SU-DHL-6 (cell line): ENCODE results near the gene DUSP2.
"Not testable (repeated sequence)": the region's sequence is repeated elsewhere in the genome, so short reads cannot be mapped to it uniquely, and the experiment has no call there.

Source experiments
- H2AFZ ChIP-seq: fragments of 200-600 bp; sonication (generic); 2 replicates; pipeline ENCODE4 v1.6.1; 2014; ENCODE audit warnings: low read depth, mild to moderate bottlenecking, moderate library complexity, mixed read lengths, antibody characterized with exemption, low read length; ENCODE audit not compliant: severe bottlenecking
- H3F3A ChIP-seq: fragments of 200-600 bp; shearing (Covaris generic); 2 replicates; pipeline ENCODE4 v1.6.0; 2016; ENCODE audit warnings: antibody characterized with exemption, mild to moderate bottlenecking; ENCODE audit not compliant: insufficient read depth
- H3K27ac ChIP-seq: fragments of 200-600 bp; sonication (generic); 2 replicates; pipeline ENCODE4 v1.5.1; 2016; ENCODE audit warnings: low read depth, mild to moderate bottlenecking, low read length, moderate library complexity, mixed read lengths
- H3K27me3 ChIP-seq: fragments of 200-600 bp; sonication (generic), shearing (Covaris generic); 2 replicates; pipeline ENCODE4 v1.6.0; 2014; ENCODE audit warnings: mild to moderate bottlenecking, low read length
- H3K36me3 ChIP-seq: fragments of 200-600 bp; sonication (generic); 2 replicates; pipeline ENCODE4 v1.6.1; 2014; ENCODE audit warnings: mild to moderate bottlenecking, low read length, mixed read lengths
- H3K4me2 ChIP-seq: fragments of 300-600, 200-600 bp; shearing (Covaris generic), sonication (generic); 2 replicates; pipeline ENCODE4 v1.6.0; 2014; ENCODE audit warnings: low read length, low read depth, mild to moderate bottlenecking; ENCODE audit not compliant: poor library complexity, severe bottlenecking
- H3K4me3 ChIP-seq: fragments of 200-600 bp; sonication (generic); 2 replicates; pipeline ENCODE4 v1.5.1; 2014; ENCODE audit warnings: antibody characterized with exemption, low read length, mild to moderate bottlenecking, mixed read lengths; ENCODE audit not compliant: insufficient read depth, poor library complexity, severe bottlenecking
- H3K79me2 ChIP-seq: fragments of 200-600 bp; sonication (generic); 2 replicates; pipeline ENCODE4 v1.6.1; 2014; ENCODE audit warnings: mild to moderate bottlenecking, low read length, moderate library complexity; ENCODE audit not compliant: insufficient read depth
- H3K9ac ChIP-seq: fragments of 200-600 bp; sonication (generic); 2 replicates; pipeline ENCODE4 v1.7.0; 2014; ENCODE audit warnings: mild to moderate bottlenecking, low read length
- H3K9me2 ChIP-seq: fragments of 200-600 bp; sonication (generic); replicated peaks from 2 replicates; pipeline ENCODE4 v1.6.1; 2014; ENCODE audit warnings: low read length; ENCODE audit not compliant: insufficient read depth
- H3K9me3 ChIP-seq: fragments of 200-600 bp; sonication (generic); 2 replicates; pipeline ENCODE4 v1.6.1; 2014; ENCODE audit warnings: low read length, mixed read lengths; ENCODE audit not compliant: insufficient read depth
- H4K20me1 ChIP-seq: fragments of 200-600 bp; sonication (generic); 2 replicates; pipeline ENCODE4 v1.6.1; 2014; ENCODE audit warnings: low read depth, mild to moderate bottlenecking, antibody characterized with exemption, low read length, moderate library complexity, mixed read lengths
- EZH2phosphoT487 ChIP-seq: fragments of 200-600 bp; sonication (generic), shearing (Covaris generic); conservative IDR thresholded peaks from 2 replicates; pipeline ENCODE4 v1.6.1; 2018; ENCODE audit warnings: mild to moderate bottlenecking, antibody characterized with exemption, low read length, moderate library complexity, mixed read lengths
- TF ChIP-seq, protein P1 (sequence below): fragments of 200-600 bp; sonication (generic); IDR thresholded peaks from one replicate; pipeline ENCODE4 v1.5.1; 2017; ENCODE audit warnings: antibody characterized with exemption, mild to moderate bottlenecking, low read length, moderate library complexity; ENCODE audit not compliant: insufficient read depth, poor library complexity, severe bottlenecking

The DUSP2 gene

GRCh38 chr2:96143848-96144480 lies 1.3 kb downstream of the DUSP2 start:
- Histone ChIP-seq H3K27me3 (no peaks in the 10 kb centered on the region), H3K4me2 (peak overlapping the region; percentile 80), H2AFZ (no peak overlapping the region), H3K9me2 (no peaks in the 10 kb centered on the region), H4K20me1 (peaks cover 11% of the 10 kb centered on the region; the same call in 1 of the 2 replicates), H3K79me2 (peaks cover 22% of the 10 kb centered on the region), H3K36me3 (peaks cover 10% of the 10 kb centered on the region), H3K9me3 (no peaks in the 10 kb centered on the region), H3K9ac (peak overlapping the region; percentile 98), H3K27ac (peak overlapping the region; percentile 98), H3K4me3 (peak overlapping the region; percentile 87), H3F3A (peaks cover 52% of the 10 kb centered on the region)
- TF ChIP-seq, protein P1, sequence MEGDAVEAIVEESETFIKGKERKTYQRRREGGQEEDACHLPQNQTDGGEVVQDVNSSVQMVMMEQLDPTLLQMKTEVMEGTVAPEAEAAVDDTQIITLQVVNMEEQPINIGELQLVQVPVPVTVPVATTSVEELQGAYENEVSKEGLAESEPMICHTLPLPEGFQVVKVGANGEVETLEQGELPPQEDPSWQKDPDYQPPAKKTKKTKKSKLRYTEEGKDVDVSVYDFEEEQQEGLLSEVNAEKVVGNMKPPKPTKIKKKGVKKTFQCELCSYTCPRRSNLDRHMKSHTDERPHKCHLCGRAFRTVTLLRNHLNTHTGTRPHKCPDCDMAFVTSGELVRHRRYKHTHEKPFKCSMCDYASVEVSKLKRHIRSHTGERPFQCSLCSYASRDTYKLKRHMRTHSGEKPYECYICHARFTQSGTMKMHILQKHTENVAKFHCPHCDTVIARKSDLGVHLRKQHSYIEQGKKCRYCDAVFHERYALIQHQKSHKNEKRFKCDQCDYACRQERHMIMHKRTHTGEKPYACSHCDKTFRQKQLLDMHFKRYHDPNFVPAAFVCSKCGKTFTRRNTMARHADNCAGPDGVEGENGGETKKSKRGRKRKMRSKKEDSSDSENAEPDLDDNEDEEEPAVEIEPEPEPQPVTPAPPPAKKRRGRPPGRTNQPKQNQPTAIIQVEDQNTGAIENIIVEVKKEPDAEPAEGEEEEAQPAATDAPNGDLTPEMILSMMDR, result no peak
- no peak for TF ChIP-seq EZH2phosphoT487

DNA sequence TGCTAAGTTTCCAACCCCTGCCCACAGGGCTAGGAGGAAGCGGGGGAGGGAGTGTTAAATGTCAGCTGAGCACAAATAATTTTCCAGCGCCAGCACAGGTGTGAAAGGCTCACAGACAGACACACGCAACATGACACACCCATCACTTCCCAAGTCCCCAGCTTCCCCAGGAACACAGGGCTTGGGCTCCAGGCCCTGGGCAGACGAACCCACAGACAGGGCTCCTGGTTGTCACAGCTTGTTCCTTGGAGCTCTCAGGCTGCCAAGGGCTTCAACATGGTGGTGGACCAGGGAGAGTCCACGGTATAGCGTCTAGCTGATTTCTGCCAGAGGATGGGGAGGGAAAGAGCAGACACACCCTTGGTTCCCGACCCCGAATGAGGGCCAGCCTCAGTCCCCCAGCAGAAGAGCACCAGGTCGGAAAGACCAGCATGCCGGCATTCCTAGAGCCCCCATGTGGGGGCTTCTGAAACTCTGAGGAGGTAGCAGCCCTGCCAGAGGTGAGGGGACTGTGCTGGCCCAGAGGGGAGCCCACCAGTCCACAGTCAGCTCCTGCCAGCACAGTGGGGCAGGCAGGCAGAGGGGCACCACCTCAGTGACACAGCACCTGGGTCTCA lies 1.9 kb downstream of the DUSP2 start:
- Histone ChIP-seq H3K4me2 (peak overlapping the region; percentile 80), H3F3A (peaks cover 48% of the 10 kb centered on the region), H3K27me3 (no peaks in the 10 kb centered on the region), H3K9ac (peak overlapping the region; percentile 98), H3K9me2 (no peaks in the 10 kb centered on the region), H3K36me3 (peaks cover 10% of the 10 kb centered on the region), H2AFZ (no peak overlapping the region), H4K20me1 (peaks cover 11% of the 10 kb centered on the region; the same call in 1 of the 2 replicates), H3K27ac (peak overlapping the region; percentile 98), H3K79me2 (peaks cover 22% of the 10 kb centered on the region), H3K4me3 (peak overlapping the region; percentile 87), H3K9me3 (no peaks in the 10 kb centered on the region)
- TF ChIP-seq, protein P1, result no peak
- TF ChIP-seq EZH2phosphoT487, result no peak

DNA sequence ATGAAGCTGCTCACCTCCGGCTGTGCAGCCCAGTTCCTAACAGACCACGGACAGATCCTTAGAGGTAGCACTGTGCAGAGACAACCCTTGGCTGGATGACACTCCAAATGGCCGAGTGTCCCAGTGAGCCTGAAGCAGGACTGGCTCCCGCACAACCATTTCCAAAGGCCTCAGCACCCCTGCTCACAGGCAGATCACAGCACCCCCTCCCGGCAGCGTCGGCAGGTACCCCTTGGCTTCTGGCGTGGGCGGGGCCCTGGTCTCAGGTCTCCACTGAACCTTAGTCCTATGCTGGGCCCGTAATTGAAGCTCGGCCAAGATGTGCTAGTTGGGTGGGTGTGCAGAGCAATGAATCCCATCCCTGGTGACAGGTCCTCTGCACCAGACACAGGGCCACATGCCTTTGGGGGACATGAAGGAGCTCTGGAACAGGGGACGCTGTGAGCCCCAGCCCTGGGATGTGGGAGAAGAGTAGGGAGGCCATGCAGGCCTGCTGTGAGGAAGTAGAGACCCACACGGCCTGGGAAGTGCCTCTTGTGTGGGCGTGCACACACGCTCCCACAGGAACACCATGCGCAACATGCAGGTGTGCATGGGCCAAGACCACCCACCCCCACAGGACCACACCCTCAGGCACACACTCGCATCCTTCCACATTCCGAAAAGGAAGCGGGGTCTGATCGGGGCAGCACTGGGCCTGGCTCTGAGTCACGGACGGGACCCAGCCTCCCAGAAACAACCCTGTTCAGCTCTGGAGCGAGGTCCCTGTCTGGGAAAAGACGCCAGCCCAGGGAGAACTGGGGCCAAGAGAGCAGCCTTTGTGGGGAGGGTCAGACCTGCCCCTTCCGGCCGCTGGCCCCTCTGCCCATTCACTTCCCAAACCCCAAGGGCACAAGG lies 2.8 kb downstream of the DUSP2 start:
- H3K9ac ChIP-seq, result peak overlapping the region; percentile 98
- peak overlapping the region; percentile 98 for H3K27ac ChIP-seq
- no peaks in the 10 kb centered on the region for H3K27me3 ChIP-seq
- no peak for TF ChIP-seq EZH2phosphoT487
- TF ChIP-seq, protein P1, result peak; percentile 61
- H2AFZ ChIP-seq, result no peak overlapping the region
- peak overlapping the region; percentile 87 for H3K4me3 ChIP-seq
- H4K20me1 ChIP-seq, result peaks cover 11% of the 10 kb centered on the region; the same call in 1 of the 2 replicates
- no peaks in the 10 kb centered on the region for H3K9me3 ChIP-seq
- peaks cover 10% of the 10 kb centered on the region for H3K36me3 ChIP-seq
- peaks cover 22% of the 10 kb centered on the region for H3K79me2 ChIP-seq
- peak overlapping the region; percentile 80 for H3K4me2 ChIP-seq
- H3F3A ChIP-seq, result peaks cover 41% of the 10 kb centered on the region
- H3K9me2 ChIP-seq, result no peaks in the 10 kb centered on the region

- H3K79me2 ChIP-seq, result peaks cover 22% of the 10 kb centered on the region
- not testable (repeated sequence) for H3K4me3 ChIP-seq, H2AFZ ChIP-seq, H3K36me3 ChIP-seq, H3K9me2 ChIP-seq, H3K9me3 ChIP-seq, H3K27me3 ChIP-seq, H3K9ac ChIP-seq, H3K4me2 ChIP-seq, H3K27ac ChIP-seq
- peaks cover 11% of the 10 kb centered on the region; the same call in 1 of the 2 replicates for H4K20me1 ChIP-seq
- H3F3A ChIP-seq, result peaks cover 32% of the 10 kb centered on the region
Observed at GRCh38 chr2:96141624-96141967, 3.6 kb downstream of the DUSP2 start.
